DND-41 (cell line): ENCODE data around the gene NEUROG1.

Experiments used
- CTCF ChIP-seq: IDR thresholded peaks from 2 replicates; pipeline ENCODE4 v1.5.1; 2012; ENCODE audit warnings: borderline replicate concordance, low read length, moderate library complexity, mild to moderate bottlenecking; ENCODE audit not compliant: poor library complexity, severe bottlenecking; ENCODE audit errors: extremely low read depth
- EZH2 ChIP-seq: IDR thresholded peaks from 3 replicates; pipeline ENCODE4 v1.6.1; 2012; ENCODE audit warnings: borderline replicate concordance, low read depth, mild to moderate bottlenecking, moderate library complexity, low read length, inconsistent platforms; ENCODE audit not compliant: severe bottlenecking

GRCh38 chr5:135547590-135548254, 12.0 kb upstream of the NEUROG1 start:
- no peak for TF ChIP-seq CTCF
- no peak for TF ChIP-seq EZH2
